Measurements from ENCODE around the gene OPRD1.

- TF ChIP-seq, protein P1, sequence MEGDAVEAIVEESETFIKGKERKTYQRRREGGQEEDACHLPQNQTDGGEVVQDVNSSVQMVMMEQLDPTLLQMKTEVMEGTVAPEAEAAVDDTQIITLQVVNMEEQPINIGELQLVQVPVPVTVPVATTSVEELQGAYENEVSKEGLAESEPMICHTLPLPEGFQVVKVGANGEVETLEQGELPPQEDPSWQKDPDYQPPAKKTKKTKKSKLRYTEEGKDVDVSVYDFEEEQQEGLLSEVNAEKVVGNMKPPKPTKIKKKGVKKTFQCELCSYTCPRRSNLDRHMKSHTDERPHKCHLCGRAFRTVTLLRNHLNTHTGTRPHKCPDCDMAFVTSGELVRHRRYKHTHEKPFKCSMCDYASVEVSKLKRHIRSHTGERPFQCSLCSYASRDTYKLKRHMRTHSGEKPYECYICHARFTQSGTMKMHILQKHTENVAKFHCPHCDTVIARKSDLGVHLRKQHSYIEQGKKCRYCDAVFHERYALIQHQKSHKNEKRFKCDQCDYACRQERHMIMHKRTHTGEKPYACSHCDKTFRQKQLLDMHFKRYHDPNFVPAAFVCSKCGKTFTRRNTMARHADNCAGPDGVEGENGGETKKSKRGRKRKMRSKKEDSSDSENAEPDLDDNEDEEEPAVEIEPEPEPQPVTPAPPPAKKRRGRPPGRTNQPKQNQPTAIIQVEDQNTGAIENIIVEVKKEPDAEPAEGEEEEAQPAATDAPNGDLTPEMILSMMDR (IDR thresholded peaks at IDR 0.05; ENCODE audit: low read depth, low read length): no peak
- TF ChIP-seq EZH2phosphoT487 (IDR thresholded peaks at IDR 0.05; ENCODE audit: low read depth): no peak
Observed at GRCh38 chr1:28888915-28889314, 76.9 kb downstream of the OPRD1 start.
